ENCODE results near the gene HSFX4.

GRCh38 chrX:149881081-149881711, 48.2 kb upstream of the HSFX4 start, which contains the start of gene MAGEA8:
- no peak for TF ChIP-seq CTCF (IDR thresholded peaks at IDR 0.05)
- TF ChIP-seq POLR2A (IDR thresholded peaks at IDR 0.05): no peak
